ENCODE results near the gene PNPLA5.

Gene PNPLA5

GRCh38 chr22:43860126-43860525 lies 31.7 kb downstream of the PNPLA5 start:
- H3K36me3 ChIP-seq (replicated peaks), result no peaks in the 10 kb centered on the region
- no peak overlapping the region for H3K27ac ChIP-seq
- H3K27me3 ChIP-seq (replicated peaks), result peaks cover 7% of the 10 kb centered on the region
- in situ Hi-C loops (cut with HindIII; ENCODE audit: low pct_ligation_motif_present, low sequenced_read_pairs), result no loop called here
- no peak overlapping the region for H3K4me3 ChIP-seq (ENCODE audit: low read depth, low read length)
- no peak for DNase-seq
- no peak for TF ChIP-seq CTCF (IDR thresholded peaks at IDR 0.05; ENCODE audit: low read depth, low read length, missing control alignments)

GRCh38 chr22:43859621-43860020 lies 32.2 kb downstream of the PNPLA5 start:
- DNase-seq, result no peak
- peaks cover 7% of the 10 kb centered on the region for H3K27me3 ChIP-seq (replicated peaks)
- H3K4me3 ChIP-seq (ENCODE audit: low read depth, low read length), result no peak overlapping the region
- no peak overlapping the region for H3K27ac ChIP-seq
- TF ChIP-seq CTCF (IDR thresholded peaks at IDR 0.05; ENCODE audit: low read depth, low read length, missing control alignments), result no peak
- in situ Hi-C loops (cut with HindIII; ENCODE audit: low pct_ligation_motif_present, low sequenced_read_pairs), result no loop called here
- no peaks in the 10 kb centered on the region for H3K36me3 ChIP-seq (replicated peaks)

GRCh38 chr22:43859176-43859575 lies 32.6 kb downstream of the PNPLA5 start:
- in situ Hi-C loops (cut with HindIII; ENCODE audit: low pct_ligation_motif_present, low sequenced_read_pairs), result no loop called here
- H3K4me3 ChIP-seq (ENCODE audit: low read depth, low read length), result no peak overlapping the region
- no peak for DNase-seq
- no peak for TF ChIP-seq CTCF (IDR thresholded peaks at IDR 0.05; ENCODE audit: low read depth, low read length, missing control alignments)
- peaks cover 7% of the 10 kb centered on the region for H3K27me3 ChIP-seq (replicated peaks)
- H3K36me3 ChIP-seq (replicated peaks), result no peaks in the 10 kb centered on the region
- no peak overlapping the region for H3K27ac ChIP-seq

GRCh38 chr22:43858156-43858895 lies 33.5 kb downstream of the PNPLA5 start:
- no peak for TF ChIP-seq CTCF (IDR thresholded peaks at IDR 0.05; ENCODE audit: low read depth, low read length, missing control alignments)
- H3K27me3 ChIP-seq (replicated peaks), result peaks cover 7% of the 10 kb centered on the region
- in situ Hi-C loops (cut with HindIII; ENCODE audit: low pct_ligation_motif_present, low sequenced_read_pairs), result no loop called here
- H3K36me3 ChIP-seq (replicated peaks), result no peaks in the 10 kb centered on the region
- DNase-seq, result no peak
- H3K4me3 ChIP-seq (ENCODE audit: low read depth, low read length), result no peak overlapping the region
- H3K27ac ChIP-seq, result no peak overlapping the region

DNA sequence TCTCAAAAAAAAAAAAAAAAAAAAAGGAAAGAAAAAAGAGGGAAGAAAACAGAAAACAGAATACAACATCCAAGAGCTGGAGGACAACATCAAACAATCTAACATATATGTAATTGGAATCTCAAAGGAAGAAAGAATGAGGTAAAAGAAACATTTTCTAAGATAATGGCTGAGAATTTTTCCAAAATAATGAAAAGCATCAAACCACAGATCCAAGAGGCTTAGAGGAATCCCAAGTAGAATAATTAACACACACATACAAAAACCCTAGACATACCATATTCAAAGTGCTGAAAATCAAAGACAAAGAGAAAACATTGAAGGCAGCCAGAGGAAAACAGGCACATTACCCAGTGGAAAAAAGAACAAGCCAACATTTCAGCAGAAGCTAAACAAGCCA lies 34.4 kb downstream of the PNPLA5 start:
- Histone ChIP-seq H3K4me3 (ENCODE audit: low read depth, low read length) (no peak overlapping the region), H3K36me3 (replicated peaks) (no peaks in the 10 kb centered on the region), H3K27ac (no peak overlapping the region), H3K27me3 (replicated peaks) (peaks cover 4% of the 10 kb centered on the region)
- TF ChIP-seq CTCF (IDR thresholded peaks at IDR 0.05; ENCODE audit: low read depth, low read length, missing control alignments), result no peak
- in situ Hi-C loops (cut with HindIII; ENCODE audit: low pct_ligation_motif_present, low sequenced_read_pairs), result no loop called here
- no peak for DNase-seq

GRCh38 chr22:43855431-43855830 lies 36.4 kb downstream of the PNPLA5 start:
- Histone ChIP-seq H3K36me3 (replicated peaks) (no peaks in the 10 kb centered on the region), H3K27me3 (replicated peaks) (no peaks in the 10 kb centered on the region), H3K27ac (no peak overlapping the region), H3K4me3 (ENCODE audit: low read depth, low read length) (no peak overlapping the region)
- no peak for DNase-seq
- TF ChIP-seq CTCF (IDR thresholded peaks at IDR 0.05; ENCODE audit: low read depth, low read length, missing control alignments), result no peak
- in situ Hi-C loops (cut with HindIII; ENCODE audit: low pct_ligation_motif_present, low sequenced_read_pairs), result no loop called here

Data from brain microvascular endothelial cell (primary cell).